A549 (cell line): Measurements from ENCODE around the gene CRB2.

Experiments
- CTCF ChIP-seq: fragments of >200 bp; sonication (Bioruptor Twin); formaldehyde crosslinking; IDR thresholded peaks from 3 replicates; pipeline ENCODE4 v1.5.1; 2016
- HMGXB4 ChIP-seq: fragments of 250-450 bp; sonication (Bioruptor Pico); IDR thresholded peaks from 2 replicates; pipeline ENCODE4 v1.5.0; 2021; ENCODE audit warnings: mild to moderate bottlenecking, moderate library complexity, borderline replicate concordance
- ZFP36 ChIP-seq: fragments of 450-650 bp; IDR thresholded peaks from 2 replicates; pipeline ENCODE4 v1.6.1; 2014; ENCODE audit warnings: borderline replicate concordance; ENCODE audit not compliant: partially characterized antibody

GRCh38 chr9:123408313-123409262 lies 52.6 kb downstream of the CRB2 start:
- TF ChIP-seq ZFP36 (no peak), CTCF (no peak), HMGXB4 (no peak)
